ENCODE data around the gene NR3C1.

Gene NR3C1

DNA sequence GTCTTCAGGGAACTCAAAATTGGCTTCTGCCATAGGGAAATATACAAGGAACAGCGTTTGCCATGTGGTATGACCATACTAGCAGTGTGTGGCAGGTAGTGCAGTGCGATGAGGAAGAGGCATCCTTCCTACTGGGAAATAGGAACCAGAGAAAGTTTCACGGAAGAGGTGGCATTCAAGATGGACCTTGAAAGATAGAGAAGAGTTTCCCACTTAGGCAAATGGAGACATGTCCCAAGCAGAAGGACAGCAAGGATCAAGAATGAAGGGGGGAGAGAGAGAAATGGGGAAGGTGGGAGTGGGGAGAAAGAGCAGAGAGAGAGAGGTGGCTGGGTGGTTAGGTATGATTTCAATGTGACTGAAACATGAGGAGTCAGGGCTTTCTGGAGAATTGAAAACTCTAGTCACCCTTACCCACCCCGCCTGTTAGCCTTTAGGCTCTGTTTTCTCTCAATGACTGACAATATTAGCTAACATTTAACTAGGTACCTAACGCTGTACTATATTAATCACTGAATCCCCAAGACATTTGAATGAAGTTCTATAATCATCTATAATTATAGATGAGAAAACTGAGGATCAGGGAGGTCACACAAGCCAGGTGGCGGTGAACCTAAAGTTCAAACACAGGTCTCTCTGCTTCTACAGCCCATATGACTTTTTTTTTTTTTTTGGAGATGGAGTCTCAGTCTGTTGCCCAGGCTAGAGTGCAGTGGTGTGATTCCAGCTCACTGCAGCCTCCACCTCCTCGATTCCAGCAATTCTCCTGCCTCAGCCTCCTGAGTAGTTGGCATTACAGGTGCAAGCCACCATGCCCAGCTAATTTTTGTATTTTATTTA, 171.3 kb downstream of the NR3C1 start:
- WGBS, 2 experiments (ENCODE audit: insufficient coverage in 2 of 2), result 95 to 96% methylated on average over 3 to 4 of the region's 7 CpGs

DNA sequence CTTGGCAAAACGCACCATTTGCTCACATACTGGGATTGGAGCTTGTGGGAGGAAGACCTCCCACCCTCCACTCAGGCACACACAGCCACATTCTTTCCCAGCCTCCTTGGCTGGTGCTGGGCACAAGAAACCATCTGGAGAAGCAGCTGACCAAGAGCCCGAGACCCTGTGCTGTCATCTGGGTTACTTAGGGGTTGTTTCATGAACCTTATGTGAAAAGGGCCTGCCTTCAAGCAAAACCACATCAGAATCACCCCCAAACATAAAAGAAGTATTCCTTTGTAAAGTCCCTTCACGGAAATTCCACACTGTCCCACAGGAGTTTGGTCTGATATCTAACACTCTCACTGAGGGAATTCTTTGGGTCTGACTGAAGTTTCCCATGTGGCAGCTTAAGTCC, 172.1 kb downstream of the NR3C1 start:
- WGBS, 2 experiments (ENCODE audit: insufficient coverage in 2 of 2), result 80% methylated on average over 1 of the region's 3 CpGs; no CpG with 5 or more reads in 1 of the 2 experiments
- no peaks in the 10 kb centered on the region for H3K4me1 ChIP-seq (ENCODE audit: control insufficient read depth, insufficient read depth, low read length, poor library complexity, severe bottlenecking)
- no peak overlapping the region for H3K27ac ChIP-seq (ENCODE audit: low read depth, low read length, severe bottlenecking)
- no peaks in the 10 kb centered on the region for H3K36me3 ChIP-seq (ENCODE audit: control insufficient read depth, insufficient read depth, low read length)
- H3K9me3 ChIP-seq (ENCODE audit: control insufficient read depth, low read length), result no peaks in the 10 kb centered on the region
- no peak overlapping the region for H3K4me3 ChIP-seq (ENCODE audit: extremely low read depth, insufficient read depth, low read length, poor library complexity, severe bottlenecking)

More for the DNA sequence above, 171.3 kb downstream of the NR3C1 start:
- H3K4me1 ChIP-seq (ENCODE audit: control insufficient read depth, insufficient read depth, low read length, poor library complexity, severe bottlenecking), result no peaks in the 10 kb centered on the region
- H3K4me3 ChIP-seq (ENCODE audit: extremely low read depth, insufficient read depth, low read length, poor library complexity, severe bottlenecking), result no peak overlapping the region
- no peaks in the 10 kb centered on the region for H3K9me3 ChIP-seq (ENCODE audit: control insufficient read depth, low read length)
- no peaks in the 10 kb centered on the region for H3K36me3 ChIP-seq (ENCODE audit: control insufficient read depth, insufficient read depth, low read length)
- H3K27ac ChIP-seq (ENCODE audit: low read depth, low read length, severe bottlenecking), result no peak overlapping the region

DNA sequence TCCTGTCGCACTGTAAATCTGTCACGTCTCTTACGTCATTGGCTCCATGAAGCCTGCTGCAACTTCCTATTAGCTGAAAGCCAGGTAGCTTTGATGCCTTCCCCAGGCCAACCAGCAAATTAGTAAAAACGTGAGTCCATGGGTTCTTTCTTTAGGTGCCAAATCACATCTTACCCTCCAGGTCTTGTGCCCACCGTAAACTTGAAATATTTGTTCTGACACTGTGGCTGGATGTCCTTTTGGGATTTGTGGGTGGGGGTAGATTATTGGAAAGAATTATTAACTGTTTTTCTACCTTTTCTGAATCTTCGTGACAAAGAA, 172.8 kb downstream of the NR3C1 start:
- H3K4me1 ChIP-seq (ENCODE audit: control insufficient read depth, insufficient read depth, low read length, poor library complexity, severe bottlenecking), result no peaks in the 10 kb centered on the region
- no peaks in the 10 kb centered on the region for H3K9me3 ChIP-seq (ENCODE audit: control insufficient read depth, low read length)
- no peak overlapping the region for H3K27ac ChIP-seq (ENCODE audit: low read depth, low read length, severe bottlenecking)
- no peaks in the 10 kb centered on the region for H3K36me3 ChIP-seq (ENCODE audit: control insufficient read depth, insufficient read depth, low read length)
- no peak overlapping the region for H3K4me3 ChIP-seq (ENCODE audit: extremely low read depth, insufficient read depth, low read length, poor library complexity, severe bottlenecking)
- 84 to 90% methylated on average over 4 to 5 of the region's 6 CpGs for WGBS, 2 experiments (ENCODE audit: insufficient coverage in 2 of 2)

DNA sequence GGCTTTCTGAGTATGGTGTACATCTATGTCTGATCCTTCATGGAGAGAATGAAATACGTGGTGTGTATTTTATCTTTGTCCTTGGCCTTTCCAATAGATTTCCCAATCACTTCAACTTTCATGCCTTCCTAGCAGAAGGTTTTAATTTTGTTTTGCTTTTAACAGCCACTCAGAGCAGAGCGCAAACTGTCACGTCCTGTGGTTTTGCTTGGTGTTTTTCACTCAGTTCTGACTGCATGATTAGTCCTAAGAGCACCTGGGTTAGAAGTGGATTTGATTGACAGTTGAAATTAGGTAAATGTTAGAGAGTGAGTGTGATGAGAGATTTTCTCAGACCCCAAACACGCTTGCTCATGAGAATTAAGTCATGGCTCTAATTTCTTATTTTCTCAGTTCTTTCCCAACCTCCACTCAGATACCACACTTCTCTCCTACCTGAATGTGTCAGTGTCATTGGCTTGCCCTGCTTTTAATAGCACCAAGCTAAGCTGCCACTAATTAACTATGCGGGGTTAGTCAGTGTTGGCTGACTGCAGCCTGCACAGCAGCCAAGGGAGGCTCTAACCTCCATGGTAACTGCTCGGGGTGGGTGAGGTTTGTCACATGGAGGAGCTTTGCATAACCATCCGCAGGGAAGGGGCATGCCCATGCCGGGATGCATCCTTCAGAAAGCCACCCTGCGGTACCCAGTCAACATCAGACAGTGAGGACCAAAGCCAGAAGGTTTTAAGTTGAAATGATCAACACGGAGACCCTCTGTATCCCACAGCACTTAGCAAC, 173.4 kb downstream of the NR3C1 start:
- 73 to 87% methylated on average over 7 of the region's 10 CpGs for WGBS, 2 experiments (ENCODE audit: insufficient coverage in 2 of 2)
- Histone ChIP-seq H3K4me3 (ENCODE audit: extremely low read depth, insufficient read depth, low read length, poor library complexity, severe bottlenecking) (no peak overlapping the region), H3K27ac (ENCODE audit: low read depth, low read length, severe bottlenecking) (no peak overlapping the region)

DNA sequence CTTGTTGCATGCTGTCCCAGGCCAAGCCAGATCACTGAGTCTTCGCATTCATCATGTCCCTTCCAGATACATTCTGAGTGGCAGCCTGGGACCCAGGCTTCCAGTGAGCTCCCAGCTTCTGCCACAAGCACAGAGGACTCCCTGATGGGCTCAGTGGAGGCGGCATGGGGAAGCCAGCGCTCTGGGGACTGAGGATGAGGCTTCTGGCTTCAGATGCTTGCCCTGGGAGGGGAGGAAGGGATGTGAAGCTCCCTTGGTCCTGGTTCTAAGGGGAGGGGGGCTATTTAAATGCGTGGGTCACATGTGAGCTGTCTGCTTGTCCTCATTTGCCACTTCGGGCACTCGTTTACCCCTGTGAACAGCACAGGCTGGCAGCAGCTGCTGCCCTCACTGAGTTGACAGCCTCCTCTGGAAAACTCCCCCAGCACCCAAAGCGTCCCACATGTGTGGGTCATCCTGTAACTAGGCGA, 174.0 kb downstream of the NR3C1 start:
- H3K4me1 ChIP-seq (ENCODE audit: control insufficient read depth, insufficient read depth, low read length, poor library complexity, severe bottlenecking), result no peaks in the 10 kb centered on the region
- 86 to 100% methylated on average over 2 to 5 of the region's 8 CpGs for WGBS, 2 experiments (ENCODE audit: insufficient coverage in 2 of 2)

More for the DNA sequence above, 173.4 kb downstream of the NR3C1 start:
- Histone ChIP-seq H3K36me3 (ENCODE audit: control insufficient read depth, insufficient read depth, low read length) (no peaks in the 10 kb centered on the region), H3K4me1 (ENCODE audit: control insufficient read depth, insufficient read depth, low read length, poor library complexity, severe bottlenecking) (no peaks in the 10 kb centered on the region), H3K9me3 (ENCODE audit: control insufficient read depth, low read length) (no peaks in the 10 kb centered on the region)

DNA sequence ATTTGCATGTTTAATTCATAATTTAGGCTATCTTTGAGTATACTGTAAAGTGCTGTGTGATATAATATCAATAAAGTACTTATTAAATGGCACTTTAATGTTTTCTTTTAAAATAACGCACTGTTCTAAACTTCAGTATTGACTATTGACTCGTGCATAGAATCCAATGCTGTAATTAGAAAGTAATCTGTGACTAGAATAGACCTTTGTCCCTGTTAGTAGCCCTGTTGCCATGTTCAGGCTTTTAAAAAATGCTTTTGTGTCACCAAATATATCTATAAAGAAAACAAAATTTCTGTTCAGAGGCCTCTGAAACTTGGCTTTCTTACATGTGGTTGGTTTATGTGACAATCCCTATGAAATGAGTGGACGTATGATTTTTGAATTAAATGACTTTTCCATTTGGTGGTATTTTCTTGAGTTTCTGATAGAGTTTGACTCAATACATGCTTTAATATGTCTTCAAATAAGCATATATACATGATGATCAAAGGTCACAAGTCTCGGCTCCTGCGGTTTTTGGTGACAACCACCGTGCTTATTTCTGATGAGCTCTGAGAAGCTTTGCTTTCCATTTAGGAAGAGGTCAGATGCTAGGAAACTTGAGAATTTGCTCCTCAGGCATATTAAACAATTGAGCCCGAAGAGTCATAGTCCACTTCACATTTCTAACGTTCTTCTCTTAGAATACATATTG, 174.7 kb downstream of the NR3C1 start:
- WGBS, 2 experiments (ENCODE audit: insufficient coverage in 2 of 2), result 83 to 90% methylated on average over 4 to 7 of the region's 8 CpGs
- H3K4me1 ChIP-seq (ENCODE audit: control insufficient read depth, insufficient read depth, low read length, poor library complexity, severe bottlenecking), result peaks cover under 1% of the 10 kb centered on the region
- H3K9me3 ChIP-seq (ENCODE audit: control insufficient read depth, low read length), result no peaks in the 10 kb centered on the region
- no peak overlapping the region for H3K27ac ChIP-seq (ENCODE audit: low read depth, low read length, severe bottlenecking)
- H3K36me3 ChIP-seq (ENCODE audit: control insufficient read depth, insufficient read depth, low read length), result no peaks in the 10 kb centered on the region
- no peak overlapping the region for H3K4me3 ChIP-seq (ENCODE audit: extremely low read depth, insufficient read depth, low read length, poor library complexity, severe bottlenecking)

More for the DNA sequence above, 174.0 kb downstream of the NR3C1 start:
- Histone ChIP-seq H3K36me3 (ENCODE audit: control insufficient read depth, insufficient read depth, low read length) (no peaks in the 10 kb centered on the region), H3K9me3 (ENCODE audit: control insufficient read depth, low read length) (no peaks in the 10 kb centered on the region), H3K27ac (ENCODE audit: low read depth, low read length, severe bottlenecking) (no peak overlapping the region), H3K4me3 (ENCODE audit: extremely low read depth, insufficient read depth, low read length, poor library complexity, severe bottlenecking) (no peak overlapping the region)

All from mesodermal cell (in vitro differentiated cells).